Ramos (cell line): ENCODE data around the gene RASA3.

Source experiments
- in situ Hi-C: fragments of 300-500 bp; cut with MboI; formaldehyde crosslinking; loops from one replicate; pipeline ENCODE4 v1.14.3; 2022; ENCODE audit warnings: low sequenced_read_pairs; ENCODE audit not compliant: unreplicated experiment

The RASA3 gene

DNA sequence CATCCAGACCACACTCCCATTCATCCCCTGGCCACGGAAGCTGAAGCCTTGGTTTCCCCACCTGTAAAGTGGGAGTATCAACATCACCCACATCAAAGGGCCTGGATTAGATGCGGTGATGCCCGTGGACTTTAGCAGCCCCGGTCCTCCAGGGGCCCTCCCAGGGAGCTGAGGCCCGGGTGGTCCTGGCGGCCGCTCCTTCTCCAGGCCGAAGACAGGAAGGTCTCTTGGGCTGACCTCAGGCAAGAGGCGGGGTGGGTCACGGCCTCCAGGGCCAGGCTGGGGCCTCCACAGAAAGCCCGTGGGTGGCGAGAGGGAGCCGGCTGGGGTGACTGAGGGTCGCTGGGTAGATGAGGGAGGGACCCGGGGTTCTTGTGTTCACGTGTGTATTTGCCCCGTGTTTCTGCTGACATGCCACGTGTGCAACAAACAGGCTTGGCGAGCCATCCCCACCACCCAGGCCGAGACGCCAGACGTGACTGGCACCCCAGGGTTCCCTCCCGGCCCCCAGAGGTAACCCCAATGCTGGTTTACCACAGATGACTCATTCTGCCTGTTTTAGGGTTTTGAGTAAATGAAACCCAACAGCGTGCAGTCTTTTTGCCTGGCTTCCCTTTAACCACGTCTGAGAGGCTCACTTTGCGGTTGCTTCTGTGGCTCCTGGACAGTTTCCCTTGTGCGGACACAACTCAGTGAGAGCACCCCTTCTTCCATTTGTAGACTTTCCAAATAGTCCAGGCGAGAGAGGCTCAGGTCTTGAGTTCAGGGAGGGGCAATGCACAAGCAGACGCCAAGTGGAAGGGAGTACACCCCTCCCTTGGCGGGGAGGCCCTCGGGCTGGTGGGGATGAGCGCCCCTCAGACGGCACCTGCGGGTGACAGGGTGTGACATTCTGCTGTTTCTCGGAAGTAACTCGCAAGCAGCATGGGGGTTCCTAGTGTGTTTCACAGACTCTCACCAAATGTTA lies 201.5 kb downstream of the RASA3 start:
- in situ Hi-C loops = no loop called here

DNA sequence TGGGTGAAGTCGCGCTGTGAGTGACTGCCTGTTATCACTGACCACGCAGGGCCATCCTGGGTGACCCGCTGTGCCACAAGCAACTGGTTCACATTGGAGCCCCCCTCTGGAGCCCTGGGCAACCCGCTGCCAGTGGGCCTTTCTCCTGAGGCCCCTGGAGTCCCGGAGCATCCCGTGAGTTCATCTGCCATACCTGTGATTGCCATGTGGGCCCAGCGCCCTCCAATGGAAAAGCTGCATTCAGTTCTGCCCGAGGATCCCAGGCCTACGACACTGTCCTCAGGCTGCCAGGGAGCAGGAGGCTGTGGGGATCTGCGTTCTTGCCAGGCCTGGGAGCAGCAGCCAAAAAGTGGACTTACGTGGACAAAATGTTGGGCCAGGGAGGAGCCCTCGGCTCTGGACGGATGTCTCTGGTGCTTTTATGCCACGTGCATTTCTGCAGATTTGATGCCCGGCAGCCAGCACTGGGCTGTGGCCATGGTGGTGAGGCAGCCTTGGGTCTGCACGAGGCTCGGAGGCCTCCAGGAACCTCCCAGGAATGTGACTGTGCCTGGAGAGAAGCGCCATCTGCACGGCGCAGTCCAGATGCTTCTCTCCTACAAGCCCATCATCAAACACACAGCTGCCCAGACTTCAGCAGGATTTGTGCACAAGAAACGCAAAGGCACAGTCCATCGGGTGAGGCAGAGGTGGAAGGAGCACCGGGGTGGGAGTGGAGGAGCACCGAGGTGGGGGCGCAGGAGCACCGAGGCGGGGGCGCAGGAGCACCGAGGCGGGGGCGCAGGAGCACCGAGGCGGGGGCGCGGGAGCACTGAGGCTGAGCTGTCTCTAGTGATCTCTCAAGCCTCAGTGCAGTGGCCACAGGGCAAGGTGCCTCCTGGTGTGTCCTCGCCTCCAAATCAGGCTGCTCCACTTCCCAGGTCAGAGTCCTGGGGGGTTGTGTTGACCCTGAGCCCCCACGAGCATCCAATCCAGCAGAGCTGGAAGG lies 202.5 kb downstream of the RASA3 start:
- in situ Hi-C loops = no loop called here

DNA sequence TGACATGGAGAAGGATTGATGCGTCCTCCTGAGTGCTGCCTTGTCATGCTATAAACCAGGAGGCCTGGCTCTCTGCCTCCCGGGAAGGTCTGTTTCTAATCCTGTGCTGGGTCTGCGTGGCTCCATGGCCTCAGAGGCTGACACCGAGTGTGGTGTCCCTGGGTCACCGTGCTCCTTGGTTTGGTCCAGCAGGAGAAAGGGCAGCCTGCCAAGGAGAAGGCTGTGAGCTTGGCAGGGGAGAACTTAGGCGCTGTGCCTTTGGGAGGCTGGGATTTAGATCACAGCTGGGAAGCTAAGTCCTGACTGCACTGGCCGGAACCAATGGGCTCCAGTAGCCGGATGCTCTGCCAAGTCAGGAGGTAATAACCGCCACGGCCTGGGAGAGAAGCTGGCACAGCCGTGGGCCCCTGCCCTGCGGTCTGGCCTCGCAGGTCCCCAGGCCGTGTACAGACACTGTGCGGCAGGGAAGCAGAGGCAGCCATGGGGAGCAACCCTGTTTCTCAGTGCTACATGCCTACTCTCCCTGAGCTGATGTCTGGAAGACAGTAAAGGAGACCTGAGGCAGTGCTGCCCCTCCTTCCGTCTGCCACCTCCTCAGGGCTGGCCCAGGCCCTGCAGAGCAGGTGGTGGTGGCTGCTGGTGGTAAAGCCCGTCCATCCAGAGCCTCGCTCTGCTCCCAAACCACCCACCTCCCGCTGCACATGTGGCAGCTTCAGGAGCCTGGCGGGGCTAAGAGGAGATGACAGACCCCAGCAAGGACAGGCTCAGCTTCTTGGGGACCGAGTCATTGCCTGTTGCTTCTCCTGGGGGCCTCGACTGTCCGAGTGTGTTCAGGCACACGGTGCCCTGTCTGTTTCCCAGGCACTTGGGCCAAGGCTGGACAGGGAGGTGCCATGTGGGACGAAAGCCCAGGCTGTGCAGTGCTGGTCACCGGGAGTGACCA lies 203.5 kb downstream of the RASA3 start:
- in situ Hi-C loops = no loop called here
